ENCODE results near the gene ULBP2.
"Not testable (repeated sequence)": the region's sequence is repeated elsewhere in the genome, so short reads cannot be mapped to it uniquely, and the experiment has no call there.

ULBP2 gene, protein sequence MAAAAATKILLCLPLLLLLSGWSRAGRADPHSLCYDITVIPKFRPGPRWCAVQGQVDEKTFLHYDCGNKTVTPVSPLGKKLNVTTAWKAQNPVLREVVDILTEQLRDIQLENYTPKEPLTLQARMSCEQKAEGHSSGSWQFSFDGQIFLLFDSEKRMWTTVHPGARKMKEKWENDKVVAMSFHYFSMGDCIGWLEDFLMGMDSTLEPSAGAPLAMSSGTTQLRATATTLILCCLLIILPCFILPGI
- total RNA-seq, result 1.4 to 2.2 (median 1.6) reads per million in 4 experiments

DNA sequence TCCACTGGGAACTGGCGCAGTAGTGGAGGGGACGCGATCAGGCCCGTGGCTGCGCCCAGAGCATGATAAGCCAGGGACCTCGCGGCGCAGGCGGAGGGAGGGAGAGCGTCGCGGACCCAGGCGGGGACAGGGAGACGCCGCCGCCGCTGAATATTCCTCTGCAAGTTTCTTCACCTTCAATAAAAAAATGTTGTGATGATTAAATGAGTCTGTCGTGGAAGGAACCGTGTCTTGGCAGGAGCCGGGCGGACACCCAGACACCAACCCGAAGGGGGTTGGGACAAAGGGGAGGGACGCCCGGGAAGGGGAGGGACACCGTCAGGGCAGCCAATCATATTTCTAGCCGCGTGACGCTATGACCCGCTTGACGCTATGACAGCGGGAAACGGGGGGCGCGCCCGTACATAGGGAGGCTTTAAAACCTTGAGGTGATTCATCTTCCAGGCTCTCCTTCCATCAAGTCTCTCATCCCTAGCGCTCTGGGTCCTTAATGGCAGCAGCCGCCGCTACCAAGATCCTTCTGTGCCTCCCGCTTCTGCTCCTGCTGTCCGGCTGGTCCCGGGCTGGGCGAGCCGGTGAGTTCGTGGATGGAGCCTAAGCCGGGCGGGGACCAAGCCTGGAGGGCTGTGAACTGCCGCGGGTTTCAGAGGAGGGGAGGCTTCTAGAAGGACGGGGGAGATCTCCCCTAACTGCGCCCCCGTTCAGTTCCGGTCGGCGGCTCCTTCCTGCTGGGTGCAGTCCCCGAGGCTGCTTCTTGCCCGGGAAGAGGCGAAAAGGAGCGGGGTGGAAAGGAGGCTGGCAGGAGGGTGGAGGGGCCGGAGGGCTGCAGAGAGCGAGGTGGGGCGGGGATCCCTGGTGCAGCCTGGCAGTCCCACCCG, at the start of gene ULBP2:
Gene ULBP2 (plus strand): TSS at position 432 of the 878 bp plus-strand sequence. CDS start 59 bp downstream, at position 491.
- peak; percentile 89 for DNase-seq

DNA sequence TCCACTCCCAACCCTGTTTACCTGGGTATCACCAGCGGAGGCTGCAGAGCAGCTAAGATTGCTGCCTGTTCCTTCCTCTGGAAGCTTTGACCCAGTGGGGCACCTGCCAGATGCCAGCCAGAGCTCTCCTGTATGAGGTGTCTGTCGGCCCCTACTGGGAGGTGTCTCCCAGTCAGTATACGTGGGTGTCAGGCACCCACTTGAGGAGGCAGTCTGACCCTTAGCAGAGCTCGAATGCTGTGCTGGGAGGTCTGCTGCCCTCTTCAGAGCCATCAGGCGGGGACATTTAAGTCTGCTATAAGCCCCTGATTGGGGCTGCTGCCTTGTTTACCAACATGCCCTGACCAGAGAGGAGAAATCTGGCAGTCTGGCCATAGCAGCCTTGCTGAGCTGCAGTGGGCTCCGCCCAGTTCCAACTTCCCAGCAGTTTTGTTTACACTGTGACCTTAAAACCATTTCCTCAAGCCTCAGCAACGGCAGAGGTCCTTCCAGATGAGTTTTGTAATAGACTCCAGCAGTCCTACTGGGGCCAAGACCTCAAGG, 46.7 kb upstream of the ULBP2 start:
- no peak for DNase-seq

DNA sequence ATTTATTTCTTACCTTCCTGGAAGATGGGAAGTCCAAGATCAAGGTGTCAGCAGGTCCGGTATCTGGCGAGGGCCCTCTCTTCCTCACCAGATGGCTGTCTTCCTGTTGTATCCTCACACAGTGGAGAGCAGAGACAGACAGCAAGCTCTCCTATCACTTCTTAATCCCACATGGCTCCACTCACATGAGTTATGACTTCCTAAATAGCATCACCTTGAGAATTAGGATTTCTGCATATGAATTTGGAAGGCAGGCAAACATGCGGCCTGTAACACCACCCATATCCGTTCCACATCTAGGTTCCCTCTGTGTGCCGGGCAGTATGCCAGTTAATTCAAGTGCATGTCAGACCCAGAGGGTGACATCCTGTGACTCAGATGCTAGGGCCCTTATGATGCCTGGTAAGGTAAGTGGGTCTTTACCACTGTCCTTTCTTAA, 46.0 kb upstream of the ULBP2 start:
- no peak for DNase-seq

DNA sequence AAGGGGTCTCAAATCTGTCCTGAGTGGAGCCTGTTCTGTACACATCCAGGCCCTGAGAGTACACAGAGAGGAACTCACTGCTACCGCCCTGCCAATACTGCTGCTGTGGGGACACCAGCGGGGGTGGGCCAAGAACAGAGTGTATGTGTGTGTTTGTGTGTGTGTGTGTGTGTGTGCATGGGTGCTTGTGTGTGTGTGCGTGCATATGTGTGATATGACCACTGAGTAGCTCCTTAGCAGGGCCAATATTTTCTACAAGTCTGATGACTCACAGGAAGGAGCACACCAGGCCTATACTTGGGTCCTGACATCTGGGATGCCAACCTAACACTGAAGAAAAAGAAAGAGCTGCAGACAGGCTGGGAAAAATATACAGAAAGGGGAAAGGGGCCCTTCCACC, 45.3 kb upstream of the ULBP2 start:
- DNase-seq, result no peak

DNA sequence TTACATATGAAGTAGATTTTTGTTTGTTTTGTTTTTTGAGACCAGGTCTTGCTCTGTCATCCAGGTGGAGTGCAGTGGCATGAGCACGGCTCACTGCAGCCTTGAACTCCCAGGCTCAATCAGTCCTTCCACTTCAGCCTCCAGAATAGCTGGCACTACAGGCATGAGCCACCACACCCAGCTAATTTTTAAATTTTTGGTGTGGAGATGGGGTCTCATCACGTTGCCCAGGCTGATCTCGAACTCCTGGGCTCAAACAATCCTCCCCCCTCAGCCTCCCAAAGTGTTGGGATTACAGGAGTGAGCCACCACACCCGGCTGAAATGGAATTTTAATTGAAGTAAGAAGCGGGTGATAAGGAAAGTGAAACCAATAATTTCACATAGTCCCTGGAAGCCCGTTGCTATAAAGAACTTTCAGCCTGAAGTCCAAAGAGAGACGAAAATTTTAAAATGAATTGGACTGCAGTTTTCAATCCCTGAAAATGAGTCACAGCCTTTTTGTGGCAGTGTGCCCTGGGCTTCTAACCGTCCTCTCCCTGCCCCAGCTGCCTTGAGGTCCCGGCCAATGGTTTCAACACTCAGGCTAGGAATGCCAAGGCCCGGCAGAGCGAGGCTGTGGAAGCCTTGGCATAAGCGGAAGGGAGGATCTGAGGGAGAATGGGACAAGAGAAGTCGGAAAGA, 44.7 kb upstream of the ULBP2 start:
- DNase-seq, result no peak

DNA sequence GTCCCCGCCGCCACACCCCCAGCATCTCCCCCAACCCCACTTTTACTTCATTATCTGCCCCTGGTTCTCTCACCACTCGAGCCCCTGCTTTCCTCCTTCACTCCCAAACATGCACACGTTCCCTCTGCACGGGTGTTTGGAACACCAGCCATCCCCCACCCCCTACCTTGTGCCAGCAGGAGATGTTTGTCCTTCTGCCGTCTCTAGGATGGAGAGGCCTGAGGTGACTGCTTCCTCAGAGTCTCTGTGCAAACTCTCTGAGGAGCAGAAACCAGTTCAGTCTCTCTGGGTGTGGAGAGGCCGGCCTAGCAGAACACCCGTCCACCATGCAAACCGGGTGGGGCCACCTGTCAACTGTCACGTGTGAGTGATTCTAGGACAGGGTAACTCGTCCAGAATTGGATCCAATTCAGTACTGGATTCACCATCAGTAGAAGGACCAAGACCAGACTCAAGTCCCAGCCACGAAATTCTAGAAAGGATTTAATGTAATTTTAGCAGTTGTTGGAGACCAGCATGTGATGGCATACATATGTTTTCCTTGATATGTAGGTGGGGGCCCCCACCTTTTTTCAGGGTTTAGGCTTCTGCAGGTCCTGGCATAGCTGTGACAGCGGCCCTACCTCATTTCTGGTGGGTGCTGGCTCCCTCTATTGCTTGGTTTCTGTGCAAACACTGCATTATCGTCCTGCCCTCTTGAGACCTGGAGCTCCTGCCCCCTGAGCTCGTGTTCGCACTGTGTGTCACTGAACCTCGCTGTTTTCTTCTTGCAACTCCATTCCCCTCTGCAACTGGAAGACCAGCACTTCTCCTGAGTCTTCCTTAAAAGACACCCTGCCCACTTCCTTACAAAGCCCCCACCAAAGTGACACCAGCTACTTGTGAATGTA, 43.7 kb upstream of the ULBP2 start, which contains the start of gene RAET1E:
Gene RAET1E (minus strand): TSS at position 259 of the 890 bp plus-strand sequence. CDS start 7,212 bp downstream, outside the sequence.
- DNase-seq, result no peak

DNA sequence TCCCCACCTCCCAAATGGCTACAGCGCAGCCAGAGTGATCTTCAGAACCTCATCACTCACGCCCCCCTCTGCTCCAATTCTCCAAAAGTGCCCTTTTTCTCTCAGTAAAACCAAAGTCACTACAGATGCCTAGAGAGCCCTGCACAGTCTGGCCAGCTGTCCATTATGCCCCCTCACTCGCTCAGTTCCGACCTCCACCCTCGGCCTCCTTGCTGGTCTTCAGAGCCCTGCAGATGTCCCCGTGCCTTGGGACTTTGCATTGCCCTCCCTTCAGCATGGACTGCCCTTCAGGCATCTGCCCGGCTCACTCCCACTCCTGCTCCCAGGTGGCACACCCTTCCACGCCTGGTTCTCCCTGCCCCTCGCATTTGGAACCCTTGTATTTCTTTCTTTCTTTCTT, 42.8 kb upstream of the ULBP2 start:
- no peak for DNase-seq

DNA sequence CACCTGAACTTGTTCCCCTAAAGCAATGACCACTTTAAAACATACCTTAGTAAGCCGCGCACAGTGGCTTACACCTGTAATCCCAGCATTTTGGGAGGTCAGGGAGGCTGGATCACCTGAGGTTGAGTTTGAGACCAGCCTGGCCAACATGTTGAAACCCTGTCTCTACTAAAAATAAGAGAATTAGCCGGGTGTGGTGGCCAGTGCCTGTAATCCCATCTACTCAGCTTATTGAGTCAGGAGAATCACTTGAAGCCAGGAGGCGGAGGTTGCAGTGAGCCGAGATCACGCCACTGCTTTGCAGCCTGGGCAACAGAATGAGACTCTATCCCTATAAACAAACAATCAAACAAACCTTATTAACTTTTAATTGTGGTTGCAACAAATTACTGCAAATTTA, 42.3 kb upstream of the ULBP2 start:
- no peak for DNase-seq

DNA sequence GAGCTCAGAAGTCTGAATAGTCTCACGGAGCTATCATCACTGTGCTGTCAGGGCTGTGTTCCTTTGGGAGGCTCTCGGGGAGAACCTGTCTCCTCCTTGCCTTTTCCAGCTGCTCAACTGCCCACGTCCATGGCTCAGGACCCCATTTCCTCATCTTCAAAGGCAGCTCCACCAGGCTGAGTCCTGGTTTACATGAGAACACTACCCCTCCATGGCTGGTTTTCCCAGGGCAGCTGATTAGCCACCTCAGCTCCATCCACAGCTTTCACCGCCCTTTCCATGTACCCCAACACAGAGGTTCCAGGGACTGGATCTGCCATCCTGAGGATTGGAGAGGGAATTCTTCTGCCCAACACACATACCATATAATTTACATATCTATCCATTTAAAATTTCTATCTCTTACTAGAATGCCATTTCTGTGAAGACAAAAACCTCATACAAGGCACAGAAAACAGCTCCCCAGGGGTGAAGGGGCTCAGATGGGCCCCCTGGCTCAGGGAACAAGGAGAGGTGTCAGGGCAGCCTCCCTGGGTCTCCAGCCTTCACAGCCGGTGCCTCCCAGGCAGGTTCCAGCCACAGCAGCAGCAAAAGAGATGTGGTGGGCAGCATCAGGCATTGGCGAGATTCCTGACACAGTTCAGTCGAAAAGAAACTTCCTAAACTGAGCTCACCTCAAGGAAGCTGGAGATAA, 41.7 kb upstream of the ULBP2 start:
- DNase-seq, result no peak

DNA sequence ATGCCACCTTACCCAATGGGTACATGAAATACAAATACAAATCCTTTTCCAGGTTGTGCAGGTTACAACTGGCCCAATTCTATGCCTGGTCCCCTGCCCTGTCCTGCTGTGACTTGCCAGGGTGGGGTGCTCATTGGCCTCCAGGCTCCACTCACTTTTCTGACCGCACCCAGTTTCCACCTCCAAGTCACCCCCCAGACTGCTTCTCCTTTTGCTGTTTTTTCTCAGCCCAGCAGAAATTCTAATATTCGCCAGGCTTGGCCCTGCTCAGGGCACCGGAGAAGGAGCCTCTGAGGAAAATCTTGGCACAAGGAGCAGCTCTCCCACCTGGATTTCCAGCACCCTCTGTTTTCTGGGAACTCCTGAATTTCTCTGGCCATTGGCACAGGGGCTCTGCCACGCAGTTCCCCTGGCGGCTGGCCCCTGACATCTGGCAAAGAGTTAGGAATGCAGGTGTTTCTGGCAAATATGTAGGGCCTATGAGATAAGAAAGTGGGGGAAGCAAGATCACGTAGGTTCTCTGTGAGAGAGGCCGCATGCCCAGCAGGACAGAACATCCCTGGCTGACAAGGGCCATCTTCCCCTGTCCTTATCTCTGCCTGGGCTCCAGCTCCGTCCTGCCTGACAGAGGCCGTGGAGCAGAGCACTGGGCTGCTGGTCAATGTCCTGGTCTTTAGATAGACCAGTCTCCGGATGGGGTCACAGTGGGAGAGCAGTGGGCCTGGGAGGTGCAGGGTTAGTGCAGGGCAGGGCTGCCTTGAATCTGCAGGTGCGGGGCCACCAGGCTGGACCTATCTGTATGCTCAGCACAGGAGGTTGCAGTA, 41.0 kb upstream of the ULBP2 start:
- no peak for DNase-seq

DNA sequence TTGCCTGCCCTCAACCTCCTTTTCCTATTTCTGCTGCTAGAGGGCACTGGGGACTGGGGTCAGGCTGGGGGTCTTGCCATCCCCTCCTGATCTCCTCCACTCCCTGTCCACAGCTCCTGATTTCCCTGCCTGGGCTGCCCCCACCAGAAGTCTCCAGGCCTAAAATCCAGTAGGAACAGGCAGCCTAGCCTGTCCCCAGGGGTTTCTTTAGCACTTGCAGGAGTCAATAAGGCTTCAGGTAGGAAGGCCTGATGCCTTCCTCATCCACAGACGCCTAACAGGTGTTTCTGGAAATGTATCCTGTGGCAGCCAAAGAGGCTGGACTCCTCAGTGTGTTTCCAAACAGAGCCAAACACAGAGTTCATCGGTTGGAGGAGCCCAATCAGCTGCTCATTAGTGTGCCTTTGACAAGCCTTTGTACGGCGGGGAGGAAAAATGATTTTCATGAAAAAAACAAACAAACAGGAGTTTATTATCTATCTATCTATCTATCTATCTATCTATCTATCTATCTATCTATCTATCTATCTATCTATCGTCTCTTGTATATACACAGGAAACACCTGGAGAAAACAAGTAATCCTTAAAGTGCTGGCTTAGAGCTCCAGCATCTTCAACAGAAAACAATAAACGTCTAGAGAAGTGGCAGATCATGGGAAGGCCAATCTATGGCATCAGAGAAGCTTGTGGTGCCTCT, 40.2 kb upstream of the ULBP2 start:
- no peak for DNase-seq

DNA sequence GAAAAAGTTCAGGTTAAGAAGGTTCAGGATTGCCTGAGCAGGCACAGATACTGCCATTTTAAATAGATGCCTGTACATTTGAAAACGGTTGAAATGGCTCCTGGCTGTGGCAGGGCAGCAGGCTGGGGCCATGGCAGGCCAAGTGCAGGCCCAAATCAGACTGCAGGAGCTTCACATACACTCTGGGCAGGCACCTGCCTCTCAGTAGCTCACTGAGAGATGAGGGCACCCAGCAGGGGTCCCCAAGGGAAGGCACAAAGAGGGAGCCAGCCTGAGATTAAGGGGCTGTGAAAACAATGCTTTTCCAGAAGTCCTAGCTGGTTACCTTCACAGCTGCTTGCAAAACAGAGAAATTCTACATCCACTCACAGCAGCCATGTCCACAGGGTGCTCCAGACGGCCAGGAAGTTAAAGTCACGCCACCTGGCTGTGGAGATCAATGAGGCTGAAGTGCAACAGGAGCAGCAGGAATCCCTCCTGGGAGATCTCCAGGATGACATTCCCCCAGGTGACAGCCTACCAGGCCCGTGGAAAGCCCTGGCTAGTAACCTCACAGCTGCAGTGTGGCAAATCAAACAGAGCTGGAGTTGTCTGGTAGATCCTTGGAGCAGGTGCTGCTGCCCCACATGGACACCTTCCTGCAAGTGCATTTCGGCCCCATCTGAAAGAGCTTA, 37.7 kb upstream of the ULBP2 start:
- DNase-seq, result no peak

DNA sequence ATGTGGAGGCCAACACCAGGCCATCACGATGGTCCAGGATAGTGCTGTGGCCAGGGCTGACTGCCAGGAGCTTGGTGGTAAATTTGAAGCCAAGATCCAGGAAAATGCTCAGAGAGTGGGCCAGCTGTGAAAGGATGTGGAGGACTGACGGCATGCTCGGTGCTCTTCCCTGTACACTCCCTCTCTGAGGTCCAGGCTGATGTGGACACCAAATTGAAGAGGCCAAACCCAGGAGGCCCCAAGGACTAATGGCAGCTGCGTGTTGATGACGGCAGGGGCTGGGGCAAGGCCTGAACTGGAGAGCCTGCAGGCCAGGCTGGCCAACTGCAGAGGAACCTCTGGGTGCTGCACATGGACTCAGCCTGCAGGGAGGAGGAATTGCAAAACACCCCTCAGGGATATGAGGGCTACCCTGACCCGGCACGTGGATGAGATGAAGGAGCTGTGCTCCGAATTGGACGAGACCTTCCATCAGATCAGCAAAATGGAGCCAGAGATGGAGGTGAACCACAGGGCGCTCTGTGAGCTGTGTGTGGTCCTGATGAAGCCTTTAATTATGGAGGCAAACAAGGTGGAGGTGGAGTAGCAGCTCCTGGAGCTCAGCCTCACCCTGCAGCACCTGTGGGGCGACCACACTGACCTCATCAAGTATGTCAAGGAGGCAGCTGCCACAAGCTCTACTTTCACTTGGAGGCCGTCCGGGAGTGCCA, 37.0 kb upstream of the ULBP2 start:
- no peak for DNase-seq

DNA sequence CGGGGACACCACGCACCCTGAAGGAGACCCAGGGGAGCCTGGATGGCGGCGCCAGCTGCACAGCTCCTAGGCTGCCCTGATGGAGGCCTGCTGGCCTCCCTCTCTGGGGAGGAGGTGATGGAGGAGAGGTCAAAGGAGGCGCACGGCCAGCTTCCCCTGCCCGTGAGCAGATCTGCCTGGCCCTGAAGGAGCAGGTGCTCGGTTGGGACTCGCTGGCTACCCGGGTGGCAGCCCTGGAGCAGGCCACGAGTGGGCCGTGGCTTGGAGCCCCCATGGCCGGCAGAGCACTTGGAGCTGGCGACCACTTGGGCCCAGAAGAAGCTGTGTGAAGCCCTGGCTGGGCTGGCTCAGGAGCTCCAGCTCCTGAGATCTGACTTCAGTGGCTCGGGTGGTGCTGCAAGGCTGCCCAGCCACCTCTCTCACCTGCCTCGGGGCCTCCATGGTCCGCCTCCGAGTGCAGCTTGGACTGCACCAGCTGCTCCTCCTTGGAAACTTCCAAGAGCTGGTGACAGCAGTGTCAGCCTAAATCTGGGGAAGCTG, 36.4 kb upstream of the ULBP2 start:
- DNase-seq, result no peak

DNA sequence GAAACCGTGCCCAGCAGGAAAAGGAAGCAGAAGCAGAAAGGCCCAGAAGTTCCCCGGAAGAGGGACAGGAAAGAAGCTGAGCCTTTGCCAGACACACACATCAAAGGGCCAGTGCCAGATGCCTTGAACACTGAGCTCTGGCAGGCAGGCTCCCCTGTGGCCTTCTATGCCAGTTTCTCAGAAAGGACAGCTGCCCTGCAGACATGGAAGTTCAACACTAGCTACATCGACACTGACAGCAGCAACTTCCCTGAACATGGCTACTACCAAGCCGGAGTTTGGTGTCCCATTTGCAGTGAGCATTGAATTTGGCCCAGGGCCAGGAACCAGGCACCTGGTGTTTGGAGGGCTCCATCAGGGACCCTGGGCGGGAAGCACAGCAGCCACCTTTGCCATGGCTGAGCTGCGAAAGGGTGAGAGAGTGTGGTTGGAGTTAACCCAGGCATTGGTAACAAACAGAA, 35.9 kb upstream of the ULBP2 start:
- DNase-seq, result no peak

DNA sequence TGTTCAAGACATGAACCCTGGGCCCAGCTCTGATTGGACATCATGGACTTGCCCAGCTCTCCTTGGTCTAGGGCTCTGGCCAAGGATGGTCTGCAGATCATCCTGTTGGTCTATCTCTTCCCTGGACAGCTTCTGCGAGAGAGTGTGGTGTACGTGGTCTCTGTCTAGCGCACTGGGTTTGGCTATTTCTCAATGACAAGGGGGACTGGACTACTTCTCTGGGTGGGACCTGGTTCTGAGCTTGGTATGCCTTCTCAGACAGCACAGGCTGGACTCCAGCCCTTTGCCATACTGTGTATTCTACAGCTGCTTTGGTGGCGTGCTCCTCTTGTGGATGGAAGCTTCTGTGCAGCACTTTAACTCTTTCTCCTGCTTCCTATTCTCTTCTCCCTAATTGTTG, 35.4 kb upstream of the ULBP2 start:
- DNase-seq, result no peak

DNA sequence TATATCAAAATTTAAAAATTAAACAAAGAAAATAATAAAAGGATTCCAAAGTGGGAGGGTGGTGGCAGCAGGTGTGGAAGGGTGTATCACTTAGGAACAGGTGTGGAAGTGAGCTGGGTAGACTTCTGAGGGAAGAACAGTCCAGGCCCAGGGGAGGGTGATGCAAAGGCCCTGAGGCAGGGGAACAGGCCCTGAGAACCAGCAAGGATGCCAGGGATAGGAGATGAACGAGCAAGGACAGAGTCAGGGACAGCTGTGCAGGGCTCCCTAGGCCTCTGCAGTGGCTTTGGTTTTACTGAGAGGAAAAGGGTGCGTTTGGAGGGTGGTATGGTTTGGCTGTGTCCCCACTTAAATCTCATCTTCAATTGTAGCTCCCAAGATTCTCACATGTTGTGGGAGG, 34.5 kb upstream of the ULBP2 start:
- DNase-seq, result no peak

DNA sequence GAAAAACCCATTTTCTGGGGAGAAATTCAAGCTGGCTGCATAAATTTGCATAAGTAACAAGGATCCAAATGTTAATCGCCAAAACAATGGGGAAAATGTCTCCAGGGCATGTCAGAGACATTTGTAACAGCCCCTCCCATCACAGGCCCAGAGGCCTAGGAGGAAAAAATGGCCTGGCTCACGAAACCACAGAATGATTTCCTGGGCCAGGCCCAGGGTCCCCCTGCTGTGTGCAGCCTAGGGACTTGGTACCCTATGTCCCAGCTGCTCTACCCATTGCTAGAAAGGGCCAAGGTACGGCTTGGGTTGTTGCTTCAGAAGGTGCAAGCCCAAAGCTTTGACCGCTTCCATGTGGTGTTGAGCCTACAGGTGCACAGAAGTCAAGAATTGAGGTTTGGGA, 33.3 kb upstream of the ULBP2 start:
- DNase-seq, result not testable (repeated sequence)

Data from effector CD8-positive, alpha-beta T cell (primary cell).